Left hindlimb (tissue), 1 donor: ENCODE results near the gene KLHL25.

Source experiments
- DNase-seq: peaks from one replicate; pipeline ENCODE4 v3.0.0-alpha.2; 2018

Gene KLHL25

DNA sequence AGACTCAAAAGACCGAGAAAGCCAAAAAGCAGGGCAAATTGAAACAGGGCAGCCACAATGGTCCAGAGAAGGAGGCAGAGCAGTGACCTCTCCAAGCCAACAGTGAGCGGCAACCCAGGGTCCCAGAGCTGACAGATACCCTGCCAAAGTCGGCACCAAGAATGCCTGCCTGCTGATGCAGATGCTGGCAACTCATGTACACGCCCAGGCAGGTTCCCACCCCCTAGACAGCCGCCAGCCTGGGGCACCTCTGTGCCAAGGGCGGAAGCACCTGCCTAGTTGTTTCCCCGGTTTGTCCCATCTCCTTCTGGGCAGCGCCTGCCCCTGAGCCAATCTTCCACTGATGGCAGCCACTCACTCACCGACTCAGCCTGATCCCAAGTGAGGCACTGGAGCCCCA lies 22.1 kb downstream of the KLHL25 start:
- DNase-seq, result no peak

DNA sequence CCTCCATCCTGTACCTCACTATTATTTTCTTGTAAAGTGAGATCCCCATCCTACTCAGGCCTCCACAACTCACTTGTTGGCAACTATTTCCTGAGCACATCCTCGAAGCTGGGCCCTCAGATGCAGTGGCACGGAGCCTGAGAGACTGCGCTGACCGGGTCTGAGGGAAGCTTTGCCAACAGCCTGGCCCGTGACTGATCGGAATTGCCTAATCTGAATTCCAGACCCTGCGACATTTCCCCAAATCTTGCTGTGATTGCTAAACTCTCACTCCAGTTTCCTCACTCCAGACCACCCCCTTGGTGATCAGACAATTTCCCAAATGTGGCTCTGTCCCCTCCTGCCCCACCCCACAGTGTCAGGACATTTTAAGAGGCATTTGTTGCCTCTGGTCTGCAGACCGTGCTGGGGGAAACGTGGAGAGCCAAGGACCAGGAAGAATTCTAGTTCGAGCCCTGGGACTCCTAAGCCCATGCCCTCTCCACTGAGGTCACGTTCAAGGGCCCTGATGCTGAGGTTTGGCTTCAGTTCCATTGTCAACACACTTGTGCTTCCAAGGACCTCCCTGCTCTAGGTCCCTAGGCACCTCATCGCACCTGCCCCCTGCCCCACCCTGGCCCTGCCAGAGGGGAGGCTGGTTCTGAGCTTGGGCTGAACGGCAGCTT lies 22.8 kb downstream of the KLHL25 start:
- no peak for DNase-seq

DNA sequence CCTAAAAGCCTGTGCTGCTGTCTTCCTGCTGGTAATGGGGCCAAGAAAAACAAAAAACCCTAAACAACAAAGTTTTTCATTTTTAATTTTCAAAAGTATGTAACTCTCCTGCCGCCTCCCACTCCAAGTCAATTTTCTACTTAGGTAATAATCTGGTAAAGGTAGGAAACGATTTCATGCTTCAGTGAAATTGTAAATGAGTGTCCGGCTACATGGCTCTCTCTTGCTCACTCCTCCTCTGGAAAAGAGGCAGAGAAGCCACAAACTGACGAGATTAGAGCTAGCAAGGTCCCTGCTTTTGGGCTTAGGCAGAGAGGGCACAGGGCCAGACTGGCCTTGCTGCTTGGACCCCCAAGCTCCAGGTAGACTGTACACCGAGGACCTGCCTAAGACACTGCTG lies 23.5 kb downstream of the KLHL25 start:
- DNase-seq, result no peak

DNA sequence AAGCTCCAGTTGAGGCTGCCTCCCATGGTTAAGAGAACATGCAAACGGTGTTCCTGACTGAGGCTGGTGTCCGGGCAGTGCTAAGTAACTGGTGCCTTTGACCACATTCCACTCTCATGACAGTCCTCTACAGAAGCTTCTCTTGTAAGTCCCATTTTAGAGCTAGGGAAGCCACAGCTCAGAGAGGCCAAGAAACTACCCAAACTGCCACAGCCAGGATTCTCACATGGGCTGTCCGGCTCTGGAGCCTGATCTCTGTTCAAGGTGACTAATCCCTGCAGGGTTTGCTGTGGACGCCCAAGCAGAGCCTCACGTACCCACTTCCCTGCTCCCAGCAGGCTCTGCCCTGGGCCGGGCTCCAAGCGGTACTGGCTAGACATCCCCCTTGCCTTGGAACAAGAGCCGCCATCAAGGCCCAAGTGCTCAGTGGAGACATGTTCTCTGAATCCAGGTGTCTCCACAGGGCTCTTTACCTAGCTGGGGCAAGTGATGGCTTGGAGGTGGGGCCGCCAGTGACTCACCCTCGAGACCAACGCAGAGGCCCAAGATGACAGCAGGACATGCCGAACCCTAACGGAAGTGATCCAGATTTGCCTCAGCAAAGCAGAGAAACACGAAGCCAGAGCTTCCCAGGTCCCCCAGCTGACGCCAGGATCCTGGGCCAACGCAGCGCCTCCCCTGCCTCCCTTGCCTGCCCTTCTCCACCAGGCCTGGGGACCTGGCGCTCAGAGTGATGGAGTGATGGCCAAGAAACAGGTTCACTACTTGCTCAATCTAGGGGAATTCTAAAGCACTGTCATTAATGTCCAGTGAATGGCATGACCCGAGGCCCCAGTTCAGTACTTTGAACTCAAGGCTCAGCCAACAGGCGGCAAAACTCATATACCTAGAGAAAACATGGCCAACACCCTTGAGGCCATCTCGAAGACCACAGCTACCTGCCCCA lies 24.4 kb downstream of the KLHL25 start:
- DNase-seq, result no peak

DNA sequence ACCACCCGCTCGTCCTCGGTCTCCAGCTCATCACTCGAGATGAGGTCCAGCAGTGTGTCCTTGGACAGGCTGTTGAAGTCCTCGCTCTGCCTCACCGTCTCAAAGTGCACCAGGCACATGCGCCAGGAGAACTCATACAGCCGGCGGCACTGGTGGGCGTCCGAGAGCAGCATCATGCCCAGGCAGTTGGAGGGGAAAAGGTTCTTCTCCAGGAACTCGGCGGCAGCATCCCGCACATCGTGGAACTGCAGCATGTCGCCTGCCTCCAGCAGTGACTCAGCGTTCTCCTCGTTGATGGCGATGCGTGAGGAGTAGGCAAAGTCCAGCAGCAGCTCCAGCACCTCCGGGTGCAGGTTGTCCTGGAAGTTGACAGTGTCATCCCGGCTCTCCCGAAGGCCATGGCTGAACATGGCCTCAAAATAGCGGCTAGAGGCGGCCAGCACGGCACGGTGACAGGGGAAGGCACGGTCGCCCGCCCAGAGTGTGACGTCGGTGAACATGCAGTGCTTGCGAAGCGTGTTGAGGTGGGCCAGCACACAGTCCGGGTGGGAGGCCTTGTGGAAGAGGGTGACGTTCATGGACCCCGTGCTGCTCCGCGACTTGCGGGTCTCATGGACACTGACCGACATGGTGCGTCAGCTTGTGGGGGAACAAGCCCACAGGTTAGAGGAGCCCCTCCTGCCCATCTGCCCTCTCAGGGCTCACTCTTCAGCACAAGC lies 25.4 kb downstream of the KLHL25 start:
- no peak for DNase-seq

DNA sequence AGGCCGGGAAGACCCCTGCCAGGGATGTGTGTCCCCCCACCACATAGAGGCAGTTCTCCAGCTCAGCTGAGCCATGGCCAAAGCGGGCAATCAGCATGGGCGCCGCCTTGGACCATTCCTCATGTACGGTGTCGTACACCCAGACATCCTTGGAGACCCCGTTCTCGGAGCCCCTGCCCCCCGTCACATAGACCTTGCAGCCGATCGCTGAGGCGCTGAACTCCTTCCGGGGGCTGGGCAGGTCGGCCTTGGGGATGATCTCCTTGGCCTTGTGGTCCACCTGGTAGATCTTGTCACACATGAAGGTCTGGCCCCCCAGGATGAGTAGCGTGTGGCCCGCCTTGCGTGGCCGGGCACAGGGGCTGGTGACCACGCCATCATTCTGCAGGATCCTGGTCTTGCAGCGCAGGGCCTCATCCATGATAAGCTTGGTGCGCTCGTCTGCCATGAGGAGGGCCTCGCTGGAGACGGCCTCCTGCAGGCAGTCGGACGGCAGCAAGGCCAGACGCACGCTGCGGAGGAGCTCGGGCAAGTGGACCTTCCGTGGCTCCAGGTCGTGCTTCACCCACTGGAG lies 26.0 kb downstream of the KLHL25 start:
- no peak for DNase-seq

DNA sequence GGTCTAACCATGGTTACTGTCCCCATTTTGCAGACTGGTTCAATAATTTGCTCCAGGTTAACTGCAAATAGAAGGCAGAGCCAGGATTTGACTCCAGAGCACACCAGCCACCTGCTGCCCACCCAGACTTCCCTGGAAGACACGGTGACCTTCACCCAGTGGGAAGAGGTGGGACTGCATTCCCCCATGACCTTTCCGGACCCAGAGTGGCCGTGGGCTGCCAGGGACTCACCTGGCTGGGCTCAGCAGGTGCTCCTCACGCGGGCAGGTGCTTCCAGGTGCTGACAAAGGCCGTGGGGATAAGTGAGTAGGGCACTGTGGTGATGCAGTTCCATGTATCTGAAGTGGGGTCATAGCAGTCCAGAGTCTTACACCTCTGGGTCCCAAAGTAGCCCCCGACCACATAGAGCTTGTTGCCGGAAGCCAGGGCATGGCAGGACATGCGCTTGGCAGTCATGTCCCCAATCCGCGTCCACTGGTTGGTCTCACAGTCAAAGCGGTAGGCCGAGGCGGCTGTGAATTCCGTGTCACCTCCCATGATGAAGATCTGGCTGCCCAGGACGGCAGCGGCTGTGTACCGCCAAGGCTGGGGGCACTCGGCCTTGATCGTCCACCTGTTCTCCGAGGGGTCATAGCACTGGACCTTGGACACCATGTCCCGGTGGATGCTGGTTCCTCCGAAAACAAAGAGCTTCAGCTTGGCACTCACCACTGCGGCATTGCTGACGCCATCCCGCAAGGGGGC lies 26.8 kb downstream of the KLHL25 start:
- DNase-seq, result no peak

DNA sequence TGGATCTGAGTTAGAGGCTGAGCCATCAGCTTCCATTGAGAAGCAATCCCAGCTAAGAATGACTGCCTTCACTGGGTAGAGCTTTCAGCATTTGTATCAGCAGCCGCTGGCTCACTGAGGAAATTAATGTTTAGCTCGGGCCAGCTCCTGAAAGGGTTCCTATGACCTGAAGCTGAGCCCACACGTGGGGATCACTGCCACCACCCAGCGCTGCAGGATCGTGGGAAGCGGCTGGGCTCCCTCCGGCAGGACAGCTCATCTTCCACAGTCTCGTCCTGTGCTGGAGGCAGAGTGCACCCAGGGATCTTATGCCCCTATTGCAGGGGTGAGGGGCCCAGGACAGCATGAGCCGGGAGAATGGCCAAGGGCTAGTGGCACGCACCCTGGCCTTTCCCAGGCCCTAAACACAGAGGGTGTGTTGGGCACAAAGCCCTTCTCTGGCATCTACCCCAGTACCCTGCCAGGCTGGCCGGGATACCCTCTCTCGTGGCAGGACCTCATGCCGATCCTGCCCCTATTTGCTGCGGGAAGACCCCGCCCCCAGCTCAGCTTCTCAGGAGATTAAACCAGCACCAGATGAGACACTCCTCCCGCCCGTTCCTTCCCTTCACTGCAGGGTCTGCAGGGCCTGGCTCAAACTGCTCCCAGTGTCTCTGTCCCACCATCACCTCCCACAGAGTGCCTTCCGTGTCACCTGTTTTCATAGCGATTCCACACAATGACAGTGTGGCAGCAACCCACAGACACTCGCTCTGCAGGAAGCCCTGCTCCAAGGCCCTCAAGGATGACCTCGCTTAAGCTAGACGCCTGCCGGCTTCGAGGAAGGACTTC lies 28.5 kb downstream of the KLHL25 start:
- DNase-seq, result no peak

DNA sequence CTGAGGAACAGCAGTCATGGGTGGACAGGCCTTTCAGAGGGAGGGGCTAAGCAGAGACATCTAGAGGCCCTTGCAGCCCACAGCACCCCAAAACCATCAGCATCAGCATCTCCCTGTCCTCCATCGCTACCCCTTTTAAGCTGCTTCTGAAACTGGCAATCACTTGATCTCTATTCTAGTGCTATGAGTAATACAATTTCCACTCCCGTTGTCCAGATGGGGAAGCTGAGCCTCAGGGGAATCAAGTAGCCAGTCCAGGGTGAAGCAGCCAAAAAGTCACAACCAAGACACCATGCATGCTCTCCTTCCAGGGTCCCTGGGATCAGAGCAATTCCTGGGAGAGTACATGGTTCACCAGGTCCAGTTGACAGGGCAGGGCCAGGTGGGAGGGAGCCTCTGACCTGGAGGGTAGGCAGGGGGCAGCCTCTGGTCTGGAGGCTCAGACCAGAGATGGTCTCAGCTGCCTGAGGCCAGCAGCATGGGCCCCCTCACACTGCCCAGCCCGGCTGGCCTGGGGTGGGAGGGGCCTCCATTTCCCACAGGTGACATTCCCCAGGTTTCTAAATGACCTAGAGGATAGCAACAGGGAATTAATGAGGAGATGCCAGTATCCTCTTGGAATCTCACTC lies 30.0 kb downstream of the KLHL25 start:
- no peak for DNase-seq

DNA sequence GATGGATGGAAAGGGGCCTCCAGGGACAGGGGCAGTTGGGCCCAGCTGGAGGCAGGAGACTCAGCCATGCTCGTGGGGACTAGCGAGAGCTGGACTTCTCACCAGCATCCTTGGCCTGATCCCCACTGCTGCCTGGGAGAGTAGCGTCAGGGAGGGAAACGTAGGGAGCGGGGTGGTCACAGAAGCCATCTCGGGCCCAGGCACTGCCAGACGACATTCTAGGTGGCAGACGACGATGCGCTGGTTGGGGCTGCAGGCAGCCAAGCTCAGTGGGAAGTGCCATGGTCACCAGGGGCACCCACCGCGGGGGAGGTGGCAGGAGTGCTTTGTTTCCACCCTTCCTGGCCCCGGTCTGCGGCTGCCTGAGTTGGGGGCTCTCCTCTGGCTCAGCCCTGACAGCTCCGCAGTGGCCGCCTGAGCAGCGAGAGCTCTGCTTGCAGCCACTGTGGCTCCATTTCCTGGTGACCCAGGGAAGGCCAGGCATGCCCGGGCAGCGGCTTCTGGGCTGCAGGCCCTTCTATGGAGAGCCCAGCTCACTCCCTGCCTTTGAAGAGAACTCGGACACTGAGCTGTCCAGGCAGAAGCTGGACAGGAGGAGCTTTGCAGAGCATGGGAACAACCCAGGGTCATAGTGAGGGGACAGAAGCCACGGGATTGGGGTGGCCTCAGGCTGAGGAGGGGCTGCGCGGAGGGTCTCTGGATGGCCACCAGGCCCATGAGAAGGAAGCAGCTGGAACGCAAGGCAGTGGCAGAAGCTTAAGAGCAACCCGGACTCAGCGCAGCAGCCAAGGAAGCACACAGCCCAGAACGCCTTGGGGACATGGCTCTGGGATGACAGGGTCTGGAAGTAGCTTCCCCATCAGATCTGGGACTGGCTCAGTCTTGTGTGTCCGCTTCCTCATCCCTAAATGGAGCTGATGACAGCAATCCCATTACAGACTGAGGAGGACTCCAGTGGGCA lies 30.8 kb downstream of the KLHL25 start:
- no peak for DNase-seq

DNA sequence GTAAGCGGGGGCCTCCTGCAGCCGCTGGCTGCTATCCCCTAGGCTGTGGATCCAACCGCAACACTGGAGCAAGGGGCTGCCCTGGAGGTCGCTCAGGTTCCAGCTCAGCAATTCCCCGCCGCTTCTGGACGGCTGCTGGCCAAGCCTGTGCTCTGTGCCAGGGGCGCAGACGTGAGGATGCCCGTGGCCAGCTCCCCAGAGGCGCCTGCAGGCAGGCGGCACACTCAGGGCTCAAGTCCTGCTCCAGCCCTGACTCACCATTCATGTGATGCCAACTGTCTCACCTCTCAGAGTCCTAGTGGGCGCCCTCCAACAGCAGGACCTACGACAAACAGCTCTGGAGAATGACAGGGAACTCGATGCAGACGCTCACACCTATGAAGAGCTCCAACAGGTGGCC lies 31.6 kb downstream of the KLHL25 start:
- DNase-seq, result no peak

DNA sequence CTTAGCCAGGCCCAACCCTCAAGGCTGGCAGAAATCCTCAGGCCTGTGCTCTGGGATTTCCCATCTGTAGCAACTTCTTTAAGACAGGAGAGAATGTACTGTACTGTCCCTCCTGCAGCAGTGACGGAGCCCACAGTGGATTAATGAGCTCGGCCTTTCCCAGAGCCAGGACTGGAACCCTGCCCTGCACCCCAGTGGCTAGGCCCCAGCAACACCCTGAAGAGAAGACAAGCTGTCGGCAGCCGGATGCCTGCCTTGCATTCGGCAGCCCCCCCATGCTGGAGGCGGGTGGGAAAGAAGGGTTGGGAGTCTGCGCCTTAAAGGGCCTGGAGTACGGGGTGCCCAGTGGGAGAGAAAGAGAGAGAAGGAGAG lies 32.0 kb downstream of the KLHL25 start:
- DNase-seq, result no peak

DNA sequence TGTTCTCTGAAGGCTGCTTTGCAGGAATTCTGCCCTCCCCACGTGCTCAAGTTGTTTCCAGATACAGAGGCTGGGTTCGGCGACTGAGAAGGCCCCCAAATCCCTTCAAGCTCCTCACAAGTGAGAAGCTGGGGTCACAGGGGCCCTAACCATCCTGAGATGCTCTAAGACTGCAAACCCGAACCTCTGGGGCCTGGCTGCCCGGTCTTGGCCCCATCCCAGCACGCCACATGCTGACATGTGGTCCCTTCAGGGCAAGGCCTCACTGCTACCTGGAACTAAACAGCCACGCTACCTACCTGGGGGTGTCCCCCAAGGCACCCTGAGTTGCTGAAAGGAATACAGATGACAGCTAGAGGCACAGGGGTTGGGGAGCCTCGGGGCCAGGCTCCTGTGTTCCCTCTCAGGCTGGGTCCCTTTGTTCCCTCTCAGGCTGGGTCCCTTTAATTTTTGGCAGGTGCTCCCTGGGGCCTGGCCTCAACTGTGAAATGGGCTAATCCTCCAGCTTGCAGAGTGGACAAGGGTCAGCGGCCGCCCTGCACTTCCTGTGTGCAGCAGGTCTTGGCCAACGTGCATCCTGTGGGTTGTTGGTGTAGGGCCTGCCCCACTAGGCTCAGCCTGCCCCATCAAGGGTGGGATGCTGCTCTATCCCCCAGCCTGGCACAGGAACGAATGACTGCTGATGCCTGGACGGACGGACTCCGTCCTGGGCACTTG lies 32.5 kb downstream of the KLHL25 start:
- no peak for DNase-seq

DNA sequence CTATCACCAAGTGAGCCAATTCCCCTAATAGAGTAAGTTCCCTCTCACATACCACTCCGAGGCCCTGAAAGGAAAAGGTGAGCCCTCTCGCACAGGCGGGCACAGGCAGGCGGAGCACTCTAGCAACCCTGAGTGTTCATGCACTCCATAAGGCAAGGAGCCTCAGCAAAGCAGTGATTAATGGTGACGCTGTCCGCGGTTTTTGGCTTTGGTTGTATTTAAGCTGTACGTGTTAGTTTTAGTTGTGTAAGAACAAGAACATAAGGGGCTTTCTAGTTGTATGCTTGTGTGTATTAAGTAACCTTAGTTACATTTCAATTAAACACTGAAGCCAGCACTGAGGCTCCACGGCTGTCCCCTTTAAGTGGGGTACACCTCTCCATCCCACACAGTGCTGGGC lies 33.1 kb downstream of the KLHL25 start:
- no peak for DNase-seq

DNA sequence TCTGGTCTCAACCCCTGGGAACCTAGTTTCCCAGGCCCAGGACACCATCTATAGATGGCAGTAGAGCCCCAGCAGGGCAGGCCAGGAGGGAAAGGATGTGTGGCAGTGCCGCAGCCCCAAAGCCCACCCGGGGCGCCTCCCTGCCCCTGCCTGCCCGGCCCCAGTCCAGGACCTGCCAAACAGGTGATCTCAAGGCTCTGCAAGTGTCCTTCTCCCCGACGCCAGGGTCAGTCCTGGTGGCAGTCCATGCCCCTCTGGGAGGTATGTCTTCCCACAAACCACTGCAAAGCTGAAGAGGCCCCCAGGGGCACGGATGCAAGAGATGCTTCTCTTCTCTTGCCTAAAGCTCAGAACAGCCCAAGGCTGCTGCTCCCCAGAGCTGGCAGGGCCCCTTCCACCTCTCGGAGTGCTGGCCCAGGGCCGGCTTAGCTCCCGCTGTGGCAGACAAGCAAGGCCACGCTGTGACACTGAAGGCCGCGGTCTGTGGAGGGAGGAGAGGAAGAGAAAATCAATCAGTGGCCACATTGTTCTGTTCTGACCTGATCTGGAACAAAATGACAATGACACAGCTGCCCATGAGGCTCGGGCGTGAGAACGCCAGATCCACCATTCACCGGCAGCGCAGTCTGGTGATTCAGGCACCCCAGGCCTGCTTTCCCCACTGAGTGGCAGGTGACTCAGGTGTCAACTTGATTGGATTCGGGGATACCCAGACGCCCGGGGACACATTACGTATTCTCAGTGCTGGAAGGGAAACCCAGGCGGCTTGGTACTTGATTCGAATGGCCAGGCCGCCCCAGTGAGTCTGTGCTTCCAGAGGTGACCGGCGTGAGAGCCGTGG lies 34.0 kb downstream of the KLHL25 start:
- no peak for DNase-seq

DNA sequence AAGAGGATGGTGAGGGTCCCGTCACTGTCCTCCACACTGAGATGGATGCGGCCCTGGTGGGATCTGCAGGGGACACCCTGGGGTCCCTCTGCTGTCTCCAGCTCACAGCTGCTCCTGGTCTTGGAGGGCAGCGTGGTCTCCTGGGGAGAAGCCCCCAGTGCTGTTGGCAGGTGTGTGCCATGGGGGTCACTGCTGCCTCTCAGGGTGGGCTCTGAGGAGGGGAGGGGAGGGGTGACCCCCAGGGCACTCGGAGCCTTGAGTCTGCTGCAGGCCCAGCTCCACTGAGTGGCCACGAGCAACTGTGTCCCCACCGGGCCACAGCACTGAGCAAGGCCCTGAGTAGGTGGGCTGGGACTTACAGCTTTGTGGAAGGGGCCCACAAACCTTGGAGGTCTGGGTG lies 34.7 kb downstream of the KLHL25 start:
- no peak for DNase-seq

DNA sequence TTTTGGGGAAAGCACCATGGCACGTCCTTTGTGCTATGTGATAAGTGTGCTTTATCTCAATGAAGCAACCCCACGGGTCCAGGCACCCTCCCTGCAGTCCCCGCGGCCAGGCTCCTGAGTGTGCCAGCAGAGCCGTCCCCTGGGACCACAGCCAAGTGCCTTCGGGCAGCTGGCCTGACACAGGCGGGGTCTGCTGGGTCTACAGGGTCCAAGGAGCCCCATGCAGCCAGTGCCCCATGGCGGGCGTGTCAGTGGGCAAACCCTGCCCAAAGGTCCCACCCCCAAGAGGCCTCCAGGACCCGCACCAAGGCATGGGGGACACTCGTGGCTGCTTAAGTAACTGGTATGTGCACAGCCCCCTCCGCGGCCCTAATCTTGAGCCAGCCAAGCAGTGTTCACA lies 35.3 kb downstream of the KLHL25 start:
- peak; percentile 33 for DNase-seq

DNA sequence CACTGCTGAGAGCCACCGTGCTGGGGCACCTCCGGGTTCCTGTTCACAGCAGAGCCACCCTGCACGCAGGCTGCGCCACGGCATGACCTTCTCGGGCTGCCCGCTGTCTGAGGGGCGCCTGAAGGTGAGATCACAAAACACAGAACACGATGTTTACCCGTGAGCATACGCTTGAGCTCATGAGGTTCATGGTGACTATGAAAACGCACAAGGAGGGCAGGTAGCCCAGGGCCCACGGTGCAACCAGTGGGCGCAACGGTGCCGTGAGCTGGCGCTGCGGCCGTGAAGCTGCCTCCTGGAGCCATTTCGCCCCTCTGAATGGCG lies 36.1 kb downstream of the KLHL25 start:
- peak; percentile 22 for DNase-seq
